GM23248 (cell line): ENCODE measurements around the gene CACNB2.

Source experiments
- EZH2 ChIP-seq: fragments of 200-600 bp; sonication (generic); IDR thresholded peaks from 2 replicates; pipeline ENCODE4 v1.6.1; 2018; ENCODE audit warnings: antibody characterized with exemption, mild to moderate bottlenecking; ENCODE audit not compliant: insufficient read depth, poor library complexity, severe bottlenecking
- EZH2phosphoT487 ChIP-seq: fragments of 200-600 bp; sonication (generic); IDR thresholded peaks from 2 replicates; pipeline ENCODE4 v1.6.1; 2018; ENCODE audit warnings: antibody characterized with exemption, moderate library complexity, mild to moderate bottlenecking, low read depth; ENCODE audit not compliant: insufficient read depth

- TF ChIP-seq EZH2phosphoT487 (no peak), EZH2 (no peak)
These were observed 114.5 kb downstream of the CACNB2 start for GRCh38 chr10:18254692-18255091.
